GM10847 (cell line): ENCODE measurements around the gene CXCR5.

Experiments
- POLR2A ChIP-seq: IDR thresholded peaks from 2 replicates; pipeline ENCODE4 v1.6.1; 2011; ENCODE audit not compliant: insufficient read length; ENCODE audit errors: extremely low read depth

CXCR5 gene

GRCh38 chr11:118868659-118869058, 15.0 kb upstream of the CXCR5 start:
- no peak for TF ChIP-seq POLR2A

- TF ChIP-seq POLR2A: no peak
These were observed 13.0 kb upstream of the CXCR5 start for GRCh38 chr11:118870396-118871343.

GRCh38 chr11:118872403-118872821, 11.3 kb upstream of the CXCR5 start:
- TF ChIP-seq POLR2A: no peak

- TF ChIP-seq POLR2A: no peak
These were observed 9.9 kb upstream of the CXCR5 start for GRCh38 chr11:118873804-118874203.

GRCh38 chr11:118876286-118876685, 7.4 kb upstream of the CXCR5 start:
- no peak for TF ChIP-seq POLR2A

- TF ChIP-seq POLR2A: no peak
These were observed 6.1 kb upstream of the CXCR5 start for GRCh38 chr11:118877487-118878162.

- TF ChIP-seq POLR2A: no peak
These were observed 5.5 kb upstream of the CXCR5 start for GRCh38 chr11:118878163-118878563.

- TF ChIP-seq POLR2A: no peak
These were observed 2.5 kb upstream of the CXCR5 start for GRCh38 chr11:118881228-118881627.

- no peak for TF ChIP-seq POLR2A
These were observed 1.2 kb upstream of the CXCR5 start for GRCh38 chr11:118882491-118882890.

GRCh38 chr11:118883004-118883367, 706 bp upstream of the CXCR5 start:
- no peak for TF ChIP-seq POLR2A

- no peak for TF ChIP-seq POLR2A
These were observed 1.2 kb downstream of the CXCR5 start for GRCh38 chr11:118884875-118885274.

GRCh38 chr11:118885319-118885718, 1.6 kb downstream of the CXCR5 start:
- no peak for TF ChIP-seq POLR2A

GRCh38 chr11:118885831-118886565, 2.3 kb downstream of the CXCR5 start:
- TF ChIP-seq POLR2A: no peak

GRCh38 chr11:118886681-118887111, 3.0 kb downstream of the CXCR5 start:
- TF ChIP-seq POLR2A: no peak

GRCh38 chr11:118887206-118887605, 3.5 kb downstream of the CXCR5 start:
- TF ChIP-seq POLR2A: no peak

GRCh38 chr11:118888398-118888797, 4.7 kb downstream of the CXCR5 start:
- no peak for TF ChIP-seq POLR2A

- TF ChIP-seq POLR2A: no peak
These were observed 6.1 kb downstream of the CXCR5 start for GRCh38 chr11:118889797-118890196.
